8988T (cell line): Measurements from ENCODE around the gene SLC26A11.
"Not testable (repeated sequence)": the region's sequence is repeated elsewhere in the genome, so short reads cannot be mapped to it uniquely, and the experiment has no call there.

Source experiments
- DNase-seq: peaks from one replicate; pipeline ENCODE4 v3.0.0; 2011

SLC26A11 gene

DNA sequence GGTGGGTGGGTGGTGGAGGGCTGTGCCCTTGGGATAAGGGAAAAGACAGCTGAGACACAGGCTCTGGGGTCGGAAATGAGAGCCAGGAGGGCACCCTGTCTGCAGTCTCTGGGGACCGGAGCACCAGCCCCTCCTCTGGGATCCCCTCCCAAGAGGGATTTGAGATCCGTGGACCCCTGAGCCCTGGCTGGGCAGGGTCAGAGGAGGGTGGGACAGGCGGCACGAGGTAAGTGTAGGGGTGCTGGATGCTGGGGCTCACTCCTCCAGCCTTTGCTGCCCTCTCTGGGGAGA, 519 bp upstream of the SLC26A11 start:
- DNase-seq = no peak

GRCh38 chr17:80220736-80221215, 549 bp downstream of the SLC26A11 start:
- peak; percentile 57 for DNase-seq

DNA sequence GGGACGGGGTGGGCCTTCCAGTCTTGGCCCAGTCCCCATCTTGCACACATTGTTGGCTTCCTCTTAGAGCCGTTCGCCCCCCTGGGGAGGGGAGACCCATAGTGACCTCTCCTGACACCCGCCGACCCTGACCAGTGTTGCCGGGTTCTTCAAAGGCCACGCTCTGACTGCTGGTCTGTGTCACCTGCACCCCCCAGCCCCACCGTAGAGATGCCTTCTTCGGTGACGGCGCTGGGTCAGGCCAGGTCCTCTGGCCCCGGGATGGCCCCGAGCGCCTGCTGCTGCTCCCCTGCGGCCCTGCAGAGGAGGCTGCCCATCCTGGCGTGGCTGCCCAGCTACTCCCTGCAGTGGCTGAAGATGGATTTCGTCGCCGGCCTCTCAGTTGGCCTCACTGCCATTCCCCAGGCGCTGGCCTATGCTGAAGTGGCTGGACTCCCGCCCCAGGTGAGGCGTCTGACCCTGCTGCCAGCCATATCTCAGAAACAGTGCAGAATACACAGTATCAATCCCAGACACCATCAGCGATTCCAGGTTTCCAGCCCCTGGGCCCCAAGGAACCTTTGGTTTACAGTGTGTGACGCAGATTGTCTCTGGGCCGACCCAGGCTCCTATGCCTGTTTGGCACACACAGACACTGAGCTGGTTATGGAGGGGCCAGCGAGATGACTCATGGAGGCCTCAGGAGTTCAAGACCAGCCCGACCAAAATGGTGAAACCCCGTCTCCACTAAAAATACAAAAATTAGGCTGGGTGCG, 1.3 kb downstream of the SLC26A11 start:
- DNase-seq = no peak

GRCh38 chr17:80222376-80223141, 2.3 kb downstream of the SLC26A11 start:
- DNase-seq = no peak

DNA sequence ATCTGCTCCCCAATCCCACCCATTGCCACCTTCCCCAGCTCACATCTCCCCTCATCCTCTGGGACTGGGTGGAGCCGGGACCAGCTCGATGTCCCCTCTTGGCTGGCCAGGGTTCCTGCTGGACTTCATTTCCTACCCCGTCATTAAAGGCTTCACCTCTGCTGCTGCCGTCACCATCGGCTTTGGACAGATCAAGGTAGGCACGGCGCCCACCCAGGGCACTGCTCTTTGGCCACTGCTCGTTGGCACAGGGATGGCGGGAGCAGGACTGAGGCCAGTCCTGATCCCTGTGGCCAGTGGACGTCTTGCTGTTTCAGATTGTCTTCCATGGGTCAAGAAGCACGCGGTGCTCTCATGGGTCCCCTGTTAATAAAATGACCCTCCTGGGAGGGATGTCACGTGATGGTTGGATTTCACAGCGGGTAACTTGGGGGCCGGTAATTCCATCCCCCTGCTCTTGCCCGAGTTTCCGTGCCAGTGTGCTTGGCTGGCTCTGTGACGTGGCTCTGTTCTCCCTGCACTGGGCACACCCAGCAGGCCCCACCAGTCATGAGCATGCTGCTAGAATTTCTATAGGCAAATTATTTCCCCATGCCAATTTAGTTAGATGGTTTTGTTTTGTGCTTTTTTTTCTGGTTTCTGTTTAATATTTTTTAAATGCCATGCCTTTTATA, 3.1 kb downstream of the SLC26A11 start:
- no peak for DNase-seq

- no peak for DNase-seq
Observed at GRCh38 chr17:80223838-80224497, 3.7 kb downstream of the SLC26A11 start.

- no peak for DNase-seq
Observed at GRCh38 chr17:80224683-80225082, 4.5 kb downstream of the SLC26A11 start.

GRCh38 chr17:80225230-80225629, 5.0 kb downstream of the SLC26A11 start:
- DNase-seq = no peak

DNA sequence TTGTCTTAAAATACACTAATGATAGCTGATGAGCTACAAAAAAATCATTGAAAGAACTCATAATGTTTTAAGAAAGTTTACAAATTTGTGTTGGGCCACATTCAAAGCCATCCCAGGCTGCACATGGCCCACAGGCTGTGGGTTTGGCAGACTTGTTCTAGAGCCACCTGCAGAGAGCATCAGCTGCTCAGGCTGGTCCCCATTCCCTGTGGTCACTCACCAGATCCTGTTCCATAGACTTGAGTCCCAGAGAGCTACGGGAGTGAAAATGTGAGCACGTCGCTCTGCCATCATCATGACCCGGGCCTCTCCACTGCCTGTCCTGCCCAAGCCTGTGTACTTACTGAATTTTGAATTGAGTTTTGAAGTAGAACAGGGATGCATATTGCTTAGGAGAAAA, 6.9 kb downstream of the SLC26A11 start:
- DNase-seq = no peak

DNA sequence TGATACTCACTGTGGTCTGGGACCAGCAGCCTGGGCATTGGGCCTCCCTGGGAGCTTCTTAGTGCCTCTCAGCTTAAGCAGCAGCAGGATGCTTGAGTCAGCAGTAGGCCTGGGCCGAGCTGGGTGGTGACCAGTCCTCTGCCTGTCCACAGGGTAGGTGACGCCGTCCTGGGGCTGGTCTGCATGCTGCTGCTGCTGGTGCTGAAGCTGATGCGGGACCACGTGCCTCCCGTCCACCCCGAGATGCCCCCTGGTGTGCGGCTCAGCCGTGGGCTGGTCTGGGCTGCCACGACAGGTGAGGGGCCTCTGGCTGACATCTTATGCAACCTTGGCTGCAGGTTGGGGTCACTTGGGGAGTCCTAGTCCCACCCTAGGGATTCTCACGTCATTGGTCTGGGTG, 7.4 kb downstream of the SLC26A11 start:
- DNase-seq = no peak

GRCh38 chr17:80228477-80228876, 8.2 kb downstream of the SLC26A11 start:
- DNase-seq = no peak

DNA sequence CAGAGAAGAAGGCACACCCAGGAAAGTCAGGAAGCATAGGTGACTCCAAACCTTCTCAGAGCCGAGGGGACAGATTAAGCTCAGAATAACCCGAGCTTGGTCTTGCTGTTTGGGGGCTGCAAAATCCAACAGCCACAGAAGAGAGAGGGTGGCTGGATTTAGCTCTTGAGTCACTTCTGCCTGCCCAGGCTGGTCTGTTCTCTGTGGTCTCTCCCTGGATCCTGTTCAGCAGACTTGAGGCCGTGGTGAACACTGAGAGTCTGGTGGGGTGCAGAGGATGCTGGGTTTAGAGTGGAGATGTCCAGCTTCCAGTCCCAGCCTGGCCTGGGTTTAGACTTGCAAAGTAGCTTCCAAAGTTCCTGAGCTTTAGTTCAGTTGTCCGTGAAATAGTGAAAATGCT, 8.8 kb downstream of the SLC26A11 start:
- DNase-seq = no peak

DNA sequence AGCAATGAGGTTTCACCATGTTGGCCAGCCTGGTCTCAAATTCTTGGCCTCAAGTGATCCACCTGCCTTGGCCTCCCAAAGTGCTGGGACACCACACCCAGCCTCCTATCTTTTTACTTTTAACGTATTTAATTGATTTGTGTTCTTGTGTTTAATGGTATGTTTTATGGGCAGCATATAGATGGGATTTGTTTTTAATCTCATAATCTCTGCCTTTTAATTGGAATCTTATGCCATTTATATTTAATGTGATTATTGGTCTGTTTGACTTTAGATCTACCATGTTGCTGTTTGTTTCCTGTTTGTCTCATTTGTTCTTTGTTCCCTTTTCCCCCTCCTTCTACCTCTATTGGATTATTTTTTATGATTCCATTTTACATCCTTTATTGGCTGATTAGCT, 12.2 kb downstream of the SLC26A11 start:
- no peak for DNase-seq

DNA sequence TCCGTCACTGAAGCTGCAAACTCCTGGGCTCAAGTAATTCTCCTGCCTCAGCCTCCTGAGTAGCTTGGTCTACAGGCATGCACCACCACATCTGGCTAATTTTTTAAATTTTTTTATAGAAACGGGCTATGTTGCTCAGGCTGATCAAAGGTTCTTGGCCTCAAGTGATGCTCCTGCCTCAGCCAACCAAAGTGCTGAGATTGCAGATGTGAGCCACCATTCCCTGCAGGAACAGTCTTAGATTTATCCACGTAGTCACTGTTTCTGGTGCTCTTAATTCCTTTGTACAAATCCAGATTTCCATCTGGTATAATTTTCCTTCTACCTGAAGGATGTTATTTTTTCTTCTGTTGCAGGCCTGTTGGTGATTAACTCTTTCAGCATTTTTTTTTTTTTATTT, 13.0 kb downstream of the SLC26A11 start:
- DNase-seq = no peak

DNA sequence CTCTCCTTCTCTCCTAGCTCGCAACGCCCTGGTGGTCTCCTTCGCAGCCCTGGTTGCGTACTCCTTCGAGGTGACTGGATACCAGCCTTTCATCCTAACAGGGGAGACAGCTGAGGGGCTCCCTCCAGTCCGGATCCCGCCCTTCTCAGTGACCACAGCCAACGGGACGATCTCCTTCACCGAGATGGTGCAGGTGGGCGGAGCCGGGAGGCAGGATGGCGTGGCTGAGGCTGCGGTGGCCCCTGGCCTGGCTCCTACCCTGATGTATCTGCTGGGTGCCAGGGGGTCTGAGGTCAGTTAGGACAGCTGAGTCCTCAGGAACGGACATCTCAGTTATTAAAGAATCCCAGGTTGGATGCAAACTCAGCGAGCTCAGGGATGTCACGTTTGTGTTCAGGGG, 16.7 kb downstream of the SLC26A11 start:
- no peak for DNase-seq

DNA sequence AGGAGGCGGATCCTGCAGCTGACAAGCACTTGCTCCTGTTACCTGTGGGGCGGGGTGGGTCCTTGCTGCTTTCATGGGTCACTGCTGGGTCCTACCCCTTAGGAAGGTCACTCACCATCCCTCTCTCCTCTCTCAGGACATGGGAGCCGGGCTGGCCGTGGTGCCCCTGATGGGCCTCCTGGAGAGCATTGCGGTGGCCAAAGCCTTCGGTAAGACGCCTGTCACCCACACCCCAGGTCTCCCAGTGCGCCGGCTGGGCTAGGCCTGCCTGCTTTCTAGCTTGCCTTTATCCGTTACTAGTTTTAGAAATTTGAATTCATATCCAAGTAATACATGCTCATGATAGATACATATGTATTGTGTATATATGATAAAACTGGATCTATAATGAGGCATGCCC, 17.2 kb downstream of the SLC26A11 start:
- no peak for DNase-seq

- DNase-seq = no peak
Observed at GRCh38 chr17:80242505-80242904, 22.3 kb downstream of the SLC26A11 start.

DNA sequence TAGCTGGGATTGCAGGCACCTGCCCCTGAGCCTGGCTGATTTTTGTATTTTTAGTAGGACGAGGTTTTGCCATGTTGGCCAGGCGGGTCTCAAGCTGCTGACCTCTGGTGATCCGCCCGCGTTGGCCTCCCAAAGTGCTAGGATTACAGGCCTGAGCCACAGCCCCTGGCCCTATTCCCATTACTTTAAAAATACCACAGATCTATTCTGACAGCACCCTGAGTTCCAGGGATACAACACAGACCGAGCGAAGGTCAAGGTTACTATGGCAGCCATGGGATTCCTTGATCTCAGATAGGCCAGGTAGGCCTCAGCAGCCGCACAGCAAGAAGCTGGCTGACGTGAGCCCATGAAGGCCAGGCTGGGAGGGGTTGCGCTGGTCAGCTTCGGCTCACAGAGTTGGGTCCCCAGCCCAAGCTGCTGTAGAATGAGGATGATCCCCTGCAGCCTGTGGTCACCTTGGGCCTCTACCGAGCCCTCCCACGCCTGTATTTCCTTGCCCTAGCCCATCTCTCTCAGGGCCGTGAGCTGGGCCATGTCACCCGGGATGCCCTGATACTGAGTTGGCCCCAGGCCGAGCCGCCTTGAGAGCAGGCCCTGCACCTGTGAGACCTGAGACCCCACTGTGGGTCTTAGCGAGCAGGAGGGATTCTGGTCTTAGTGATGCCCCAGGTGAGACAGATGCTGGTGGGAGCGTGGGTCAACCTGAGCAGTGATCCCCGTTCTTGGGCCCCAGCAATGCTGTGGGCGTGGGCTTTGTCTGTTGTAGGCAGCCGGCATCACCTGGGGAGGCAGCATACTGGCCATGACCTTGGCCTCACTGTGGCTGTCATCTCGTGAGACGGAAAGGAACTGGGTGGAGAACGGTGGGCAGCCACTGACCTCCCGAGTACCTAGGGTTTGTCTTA, 23.6 kb downstream of the SLC26A11 start:
- no peak for DNase-seq

DNA sequence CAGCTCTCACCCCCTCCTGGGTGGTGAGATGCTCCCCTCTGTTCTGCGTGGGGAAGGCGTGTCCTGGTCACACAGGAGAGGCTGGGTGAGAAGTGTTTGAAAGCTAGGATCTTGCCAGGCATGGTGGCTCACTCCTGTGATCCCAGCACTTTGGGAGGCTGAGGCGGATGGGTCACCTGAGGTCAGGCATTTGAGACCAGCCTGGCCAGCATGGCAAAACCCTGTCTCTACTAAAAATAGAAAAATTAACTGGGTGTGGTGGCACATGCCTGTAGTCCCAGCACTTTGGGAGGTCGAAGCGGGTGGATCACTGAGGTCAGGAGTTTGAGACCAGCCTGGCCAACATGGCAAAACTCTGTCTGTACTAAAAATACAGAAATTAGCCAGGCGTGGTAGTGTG, 24.2 kb downstream of the SLC26A11 start:
- DNase-seq = not testable (repeated sequence)

DNA sequence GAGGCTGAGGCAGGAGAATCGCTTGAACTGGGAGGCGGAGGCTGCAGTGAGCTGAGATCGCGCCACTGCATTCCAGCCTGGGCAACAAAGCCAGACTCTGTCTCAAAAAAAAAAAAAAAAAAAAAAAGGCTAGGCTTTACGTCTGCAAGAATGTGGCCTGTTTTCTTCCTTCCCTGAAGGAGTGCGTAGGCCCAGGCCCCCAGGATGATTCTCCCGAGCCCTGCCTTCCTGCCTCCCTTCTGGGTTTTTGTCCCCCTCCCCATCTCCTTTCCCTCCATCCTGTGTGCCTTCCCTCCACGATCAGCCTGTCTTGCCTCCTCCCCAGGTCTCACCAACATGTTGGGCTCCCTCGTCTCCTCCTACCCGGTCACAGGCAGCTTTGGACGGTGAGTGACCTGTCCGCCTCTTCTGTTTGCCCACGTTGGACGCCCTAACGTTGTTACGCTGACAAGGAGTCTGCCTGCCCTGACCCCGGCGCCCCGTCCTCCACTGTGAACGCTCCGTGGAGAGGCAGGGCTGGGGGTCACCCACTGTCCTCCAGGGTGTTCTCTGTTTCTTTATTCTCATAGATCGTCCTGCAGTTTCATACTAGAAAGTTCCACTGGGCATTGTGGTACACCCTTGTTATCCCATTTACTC, 24.8 kb downstream of the SLC26A11 start:
- DNase-seq = no peak

- DNase-seq = no peak
Observed at GRCh38 chr17:80245566-80246265, 25.5 kb downstream of the SLC26A11 start.
